HG03457 (cell line): ENCODE data around the gene HDHD2.
"Not testable (repeated sequence)": the region's sequence is repeated elsewhere in the genome, so short reads cannot be mapped to it uniquely, and the experiment has no call there.

Experiments
- ATAC-seq: cut with Tn5 transposase; IDR thresholded peaks from one replicate; pipeline ENCODE4 v1.9.1; 2021; ENCODE audit warnings: moderate number of reproducible peaks; ENCODE audit not compliant: unreplicated experiment

HDHD2 gene, protein sequence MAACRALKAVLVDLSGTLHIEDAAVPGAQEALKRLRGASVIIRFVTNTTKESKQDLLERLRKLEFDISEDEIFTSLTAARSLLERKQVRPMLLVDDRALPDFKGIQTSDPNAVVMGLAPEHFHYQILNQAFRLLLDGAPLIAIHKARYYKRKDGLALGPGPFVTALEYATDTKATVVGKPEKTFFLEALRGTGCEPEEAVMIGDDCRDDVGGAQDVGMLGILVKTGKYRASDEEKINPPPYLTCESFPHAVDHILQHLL

DNA sequence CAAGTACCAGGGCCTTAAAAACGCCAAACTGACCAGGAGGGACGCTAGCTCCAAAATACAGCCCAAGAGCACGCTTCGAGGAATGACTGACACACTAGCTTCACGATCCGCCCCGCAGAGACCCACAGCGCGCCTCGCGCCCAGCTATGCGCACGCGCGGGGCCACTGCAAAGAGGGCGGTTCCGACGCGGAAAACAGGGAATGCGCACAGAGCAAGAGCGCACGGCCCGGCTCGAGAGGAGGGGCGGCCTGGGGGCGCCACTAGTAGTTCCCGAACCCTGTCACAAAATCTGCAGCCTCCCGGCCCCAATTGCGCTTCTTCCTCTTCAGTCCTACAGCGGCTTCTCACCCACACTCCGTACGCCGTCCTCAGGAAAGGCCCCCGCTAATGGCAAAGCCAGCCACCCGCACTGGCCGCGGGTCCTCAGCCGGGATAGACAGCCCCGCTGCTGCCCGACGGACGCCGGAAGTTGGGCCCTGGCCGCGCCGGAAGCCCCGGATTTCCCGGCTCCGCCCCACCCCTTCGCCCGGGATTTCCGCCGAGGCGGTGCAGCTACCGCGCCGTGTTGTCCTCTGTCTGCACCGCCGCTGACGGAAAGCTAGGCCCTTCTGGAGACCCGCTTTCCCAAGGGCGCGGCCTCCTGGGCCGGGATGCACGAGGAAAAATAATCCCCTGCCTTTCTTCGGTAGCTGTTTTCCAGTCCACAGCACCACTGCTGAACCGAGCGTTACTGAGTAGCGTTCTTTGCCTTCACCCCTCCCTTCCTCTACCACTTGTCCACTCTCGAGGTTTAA, at the start of gene HDHD2:
HDHD2 (minus strand) TSS at position 472 of the 795 bp plus-strand sequence. CDS start 14,061 bp downstream, outside the sequence.
- peak; percentile 84 for ATAC-seq

DNA sequence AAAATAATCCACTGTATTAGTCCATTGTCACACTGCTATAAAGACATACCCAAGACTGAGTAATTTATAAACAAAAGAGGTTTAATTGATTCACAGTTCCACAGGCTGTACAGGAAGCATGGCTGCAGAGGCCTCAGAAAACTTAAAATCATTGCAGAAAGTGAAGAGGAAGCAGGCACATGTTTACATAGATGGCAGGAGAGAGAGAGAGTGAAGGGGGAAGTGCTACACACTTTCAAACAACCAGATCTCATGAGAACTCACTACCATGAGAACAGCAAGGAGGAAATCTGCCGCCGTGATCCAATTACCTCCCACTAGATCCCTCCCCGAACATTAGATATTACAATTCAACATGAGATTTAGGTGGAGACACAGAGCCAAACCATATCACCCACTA, 45.7 kb upstream of the HDHD2 start:
- not testable (repeated sequence) for ATAC-seq

DNA sequence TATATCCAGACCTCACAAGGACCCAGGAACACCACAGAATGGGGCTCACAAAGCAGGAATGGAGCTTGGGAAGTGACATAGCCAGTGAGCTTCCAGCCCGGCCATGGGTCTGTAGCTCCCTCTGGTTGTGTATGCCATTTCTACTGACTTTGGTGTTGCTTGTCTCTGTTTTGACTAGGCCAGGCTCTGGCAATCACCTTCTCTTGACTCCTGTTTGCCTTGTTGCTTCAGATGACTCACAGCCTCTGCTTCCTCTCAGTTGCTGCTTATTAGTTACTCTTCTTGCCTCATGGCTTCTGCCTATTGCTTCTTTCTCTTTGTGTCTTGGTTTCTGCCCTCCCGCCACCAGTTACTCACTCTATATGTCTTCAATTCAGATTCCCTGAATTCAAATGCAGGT, 41.7 kb upstream of the HDHD2 start:
- ATAC-seq, result no peak

DNA sequence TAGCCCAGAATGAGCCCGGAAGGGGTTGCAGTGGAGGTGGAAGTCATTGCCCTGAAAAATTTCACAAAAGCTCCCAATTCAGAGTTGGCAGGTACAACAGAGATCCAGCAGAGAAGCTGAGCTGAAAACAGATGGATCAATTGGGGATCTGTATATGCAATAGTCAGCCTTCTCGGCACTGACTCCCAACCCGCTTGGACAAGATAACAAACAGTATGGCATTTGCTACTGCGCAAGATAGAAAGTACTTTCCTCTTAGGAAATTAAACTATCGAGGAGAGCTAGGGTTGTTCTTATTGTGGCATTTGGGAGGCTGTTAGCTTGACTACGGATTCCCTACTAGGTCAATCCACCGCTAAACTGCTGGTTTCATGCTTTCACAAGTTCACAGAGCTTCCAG, 37.4 kb upstream of the HDHD2 start:
- ATAC-seq, result no peak

DNA sequence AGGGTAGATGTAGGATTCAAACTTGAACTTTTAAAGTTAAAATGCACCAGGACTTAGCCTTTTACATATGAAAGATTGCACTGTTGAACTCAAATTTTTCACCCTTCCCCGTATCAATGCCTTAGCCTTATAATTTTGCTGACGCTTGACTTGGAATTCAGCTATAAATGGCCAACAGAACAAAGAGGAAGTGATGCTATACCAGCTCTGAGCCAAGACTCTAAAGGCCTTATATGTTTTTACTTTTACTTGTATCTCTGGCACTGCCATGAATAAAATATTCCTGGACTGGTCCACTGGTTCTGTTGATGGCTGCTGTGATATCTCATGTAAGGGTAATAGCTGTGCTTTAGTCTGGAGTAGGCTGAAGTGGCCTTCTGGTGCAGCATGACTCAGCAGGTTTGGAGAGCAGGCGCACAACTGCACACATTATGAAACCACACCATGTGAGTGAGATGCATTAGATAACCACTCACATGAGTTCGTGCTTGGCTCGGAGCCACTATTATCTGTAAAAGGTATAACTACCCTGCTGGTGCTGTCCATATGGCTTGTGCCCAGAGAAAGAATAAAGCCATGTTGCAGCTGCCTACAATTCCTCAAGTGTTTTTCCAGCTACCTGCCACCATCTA, 34.2 kb upstream of the HDHD2 start:
- ATAC-seq, result no peak

DNA sequence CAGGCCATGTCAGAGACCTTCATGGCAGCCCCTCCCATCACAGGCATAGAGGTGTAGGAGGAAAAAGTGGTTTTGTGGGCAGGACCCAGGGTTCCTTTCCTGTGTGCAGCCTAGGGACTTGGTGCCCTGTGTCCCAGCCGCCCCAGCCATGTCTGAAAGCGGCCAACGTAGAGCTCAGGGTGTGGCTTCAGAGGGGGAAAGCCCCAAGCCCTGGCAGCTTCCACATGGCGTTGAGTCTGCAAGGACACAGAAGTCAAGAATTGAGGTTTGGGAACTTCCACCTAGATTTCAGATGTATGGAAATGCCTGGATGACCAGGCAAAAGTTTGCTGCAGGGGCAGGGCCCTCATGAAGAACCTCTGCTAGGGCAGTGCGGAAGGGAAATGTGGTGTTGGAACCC, 31.9 kb upstream of the HDHD2 start:
- not testable (repeated sequence) for ATAC-seq

DNA sequence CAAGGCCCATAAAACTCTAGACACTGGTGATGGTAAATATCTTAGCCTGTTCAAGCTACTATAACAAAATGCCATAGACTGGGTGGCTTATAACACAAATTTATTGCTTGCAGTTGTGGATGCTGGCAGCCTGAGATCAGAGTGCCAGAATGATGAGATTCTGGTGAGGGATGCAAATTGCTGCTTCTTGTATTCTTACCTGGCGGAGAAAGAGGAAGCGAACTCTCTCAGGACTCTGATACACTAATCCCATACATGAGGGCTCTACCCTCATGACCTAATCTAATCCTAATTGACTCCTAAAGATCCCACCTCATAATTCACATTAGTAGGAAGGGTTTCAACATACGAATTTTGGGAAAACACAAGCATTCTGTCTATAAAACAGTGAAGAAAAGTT, 30.5 kb upstream of the HDHD2 start:
- no peak for ATAC-seq

DNA sequence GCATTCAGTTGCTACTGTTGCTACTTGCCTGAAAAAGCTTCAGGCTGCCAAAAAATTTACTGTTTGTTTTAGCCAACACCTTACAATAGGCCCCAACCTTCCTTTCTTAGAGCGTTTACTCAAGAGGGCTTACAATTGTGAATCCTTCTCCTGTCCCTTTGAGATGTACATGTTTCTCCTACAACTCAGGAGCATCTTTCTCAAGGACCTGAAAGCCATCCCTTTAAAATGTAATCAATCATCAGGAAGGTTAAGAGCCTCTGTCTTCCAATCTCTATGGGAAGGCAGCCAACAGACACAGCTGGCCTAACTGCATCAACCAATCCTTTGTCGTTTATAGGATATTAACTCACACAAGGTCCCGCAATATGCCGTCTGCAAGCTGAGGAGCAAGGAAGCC, 29.2 kb upstream of the HDHD2 start:
- no peak for ATAC-seq

DNA sequence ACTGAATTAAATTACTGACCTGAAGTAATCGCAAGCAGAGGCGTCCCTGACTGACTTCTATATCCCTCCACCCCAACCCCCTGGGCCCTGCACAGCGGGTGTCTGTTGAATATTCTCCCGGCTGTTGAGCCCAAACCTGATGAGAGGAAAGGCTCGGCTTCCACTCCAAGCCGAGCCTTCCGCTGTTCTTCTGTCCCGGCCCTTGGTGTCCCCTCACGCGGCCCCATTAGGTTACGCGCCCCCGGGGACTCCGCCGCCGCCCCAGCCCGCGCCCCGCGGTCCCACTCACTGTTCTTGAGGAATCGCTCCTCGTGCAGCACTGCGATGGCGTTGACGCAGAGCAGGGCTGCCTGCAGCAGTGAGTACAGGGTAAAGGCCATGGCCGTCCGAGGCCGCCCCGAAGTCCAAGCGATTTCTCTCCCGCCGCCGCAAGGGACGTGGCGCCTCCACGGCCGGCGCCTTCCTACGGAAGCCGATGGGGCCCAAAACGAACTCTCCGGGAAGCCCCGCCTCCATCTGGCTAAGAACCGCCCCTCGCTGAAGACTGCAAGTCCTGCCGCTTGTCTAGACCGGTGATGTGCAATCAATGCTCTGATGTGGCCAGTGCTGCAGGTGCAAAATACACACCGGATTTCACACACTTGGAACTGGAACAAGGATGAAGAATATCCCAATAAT, 25.7 kb upstream of the HDHD2 start, which contains the start of gene IER3IP1:
IER3IP1 (minus strand) TSS at position 467 of the 678 bp plus-strand sequence; CDS start at position 380, 87 bp downstream.
- peak; percentile 76 for ATAC-seq

DNA sequence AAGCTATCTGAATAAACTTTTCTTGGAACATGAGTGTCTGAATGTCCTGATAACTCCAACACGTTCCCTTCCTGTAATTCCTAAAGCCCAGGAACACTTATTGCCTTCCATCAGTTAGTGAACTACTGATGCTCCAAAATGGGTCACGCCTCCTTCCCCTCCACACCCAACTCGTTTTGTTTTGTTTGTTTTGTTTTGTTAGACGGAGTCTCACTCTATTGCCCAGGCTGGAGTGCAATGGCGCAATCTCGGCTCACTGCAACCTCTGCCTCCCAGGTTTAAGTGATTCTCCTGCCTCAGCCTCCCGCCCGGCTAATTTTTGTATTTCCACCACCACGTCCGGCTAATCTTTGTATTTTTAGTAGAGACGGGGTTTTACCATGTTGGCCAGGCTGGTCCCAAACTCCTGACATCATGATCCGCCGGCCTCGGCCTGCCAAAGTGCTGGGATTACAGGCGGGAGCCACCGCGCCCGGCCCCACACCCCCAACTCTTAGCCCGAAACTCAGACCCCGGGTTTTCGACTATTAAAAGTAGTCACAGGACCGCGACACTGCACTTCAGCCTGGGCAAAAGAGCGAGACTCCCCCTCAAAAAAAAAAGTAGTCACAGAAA, 25.1 kb upstream of the HDHD2 start:
- ATAC-seq, result no peak

DNA sequence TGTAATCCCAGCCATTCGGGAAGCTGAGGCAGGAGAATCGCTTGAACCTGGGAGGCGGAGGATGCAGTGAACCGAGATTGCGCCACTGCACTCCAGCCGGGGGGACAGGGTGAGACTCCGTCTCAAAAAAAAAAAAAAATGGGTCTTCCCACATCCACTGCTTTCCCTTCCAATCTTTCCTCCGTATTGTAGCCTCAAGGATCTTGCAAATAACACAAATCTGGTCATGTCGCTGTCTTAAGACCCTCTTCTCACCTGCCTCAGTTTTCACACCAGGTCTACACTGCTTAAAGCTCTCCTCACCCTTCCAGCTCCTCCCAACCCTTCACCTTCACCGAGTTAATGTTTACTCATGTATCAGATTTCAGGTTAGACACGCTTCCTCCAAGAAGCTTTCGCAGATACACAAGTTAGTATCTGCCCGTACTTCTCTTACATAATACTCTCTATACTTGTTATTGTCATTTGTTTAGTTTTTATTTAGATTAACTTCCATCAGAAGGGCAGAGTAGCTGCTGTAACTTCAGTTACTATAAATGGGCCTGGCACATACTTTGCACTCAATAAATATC, 24.3 kb upstream of the HDHD2 start:
- ATAC-seq, result no peak

DNA sequence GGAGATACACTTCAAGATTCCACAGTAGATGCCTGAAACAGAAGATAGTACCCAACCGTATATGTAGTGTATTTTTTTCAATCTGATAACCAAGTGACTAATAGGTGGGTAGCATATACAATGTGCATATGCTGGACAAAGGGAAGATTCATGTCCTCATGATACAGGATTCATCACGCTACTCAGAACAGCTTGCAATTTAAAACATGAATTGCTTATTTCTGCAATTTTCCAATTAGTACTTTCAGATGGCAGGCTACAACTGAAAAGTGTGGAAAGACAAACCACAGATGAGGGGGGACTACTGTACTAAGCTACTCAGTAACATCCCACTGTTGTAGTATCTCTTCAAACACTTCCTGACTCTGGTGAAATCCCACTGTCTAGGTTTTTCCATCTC, 22.2 kb upstream of the HDHD2 start:
- no peak for ATAC-seq

DNA sequence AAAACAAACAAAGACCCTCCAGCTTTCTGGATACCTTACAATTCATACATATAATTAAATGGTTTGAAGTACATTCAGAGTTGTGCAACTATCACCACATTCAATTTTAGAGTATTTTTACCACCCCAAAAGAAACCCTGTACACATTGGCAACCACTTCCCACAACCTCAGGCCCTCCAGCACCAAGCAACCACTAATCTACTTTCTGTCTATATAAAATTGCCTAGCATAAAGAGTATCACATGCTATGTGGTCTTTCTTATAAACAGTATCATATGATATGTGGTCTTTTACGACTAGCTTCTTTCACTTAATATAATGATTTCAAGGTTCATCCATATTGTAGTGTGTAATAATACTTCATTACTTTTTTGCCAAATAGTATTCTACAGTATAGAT, 18.6 kb upstream of the HDHD2 start:
- ATAC-seq, result no peak

DNA sequence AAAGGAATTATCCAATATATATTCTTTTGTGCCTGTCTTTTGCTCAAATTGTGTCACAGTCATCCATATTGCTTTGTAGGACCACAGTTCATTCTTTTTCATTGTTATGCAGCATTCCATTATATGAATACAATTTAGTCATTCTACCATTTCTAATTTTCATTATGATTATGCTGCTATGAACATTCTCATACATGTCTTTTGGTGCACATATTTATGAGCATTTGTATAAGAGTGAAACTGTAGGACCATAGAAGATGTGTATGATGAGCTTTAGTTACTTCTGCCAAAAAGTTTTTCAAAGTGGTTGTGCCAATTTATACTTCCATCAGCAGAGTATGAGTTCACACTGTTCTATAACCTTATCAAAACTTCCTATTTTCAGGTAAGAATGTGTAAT, 18.2 kb upstream of the HDHD2 start:
- ATAC-seq, result no peak

DNA sequence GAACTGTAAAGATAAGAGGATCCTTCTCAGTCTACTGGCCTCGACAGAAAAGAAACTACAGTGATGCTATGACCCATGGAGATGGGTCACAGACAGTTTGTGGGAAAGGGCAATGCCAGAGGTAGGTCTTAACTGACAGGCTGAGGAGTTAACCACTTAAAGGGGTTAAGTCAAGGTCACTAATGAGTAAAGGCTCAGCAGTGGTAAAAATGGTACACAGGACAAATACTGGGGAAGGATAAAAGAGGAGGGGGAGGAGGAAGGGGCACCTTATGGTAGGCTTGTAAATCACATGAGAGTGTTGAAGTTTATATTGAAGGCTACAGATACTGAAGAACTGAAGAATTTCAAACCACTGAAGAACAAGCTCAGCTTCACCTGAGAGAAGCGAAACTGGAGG, 16.0 kb upstream of the HDHD2 start:
- ATAC-seq, result no peak

DNA sequence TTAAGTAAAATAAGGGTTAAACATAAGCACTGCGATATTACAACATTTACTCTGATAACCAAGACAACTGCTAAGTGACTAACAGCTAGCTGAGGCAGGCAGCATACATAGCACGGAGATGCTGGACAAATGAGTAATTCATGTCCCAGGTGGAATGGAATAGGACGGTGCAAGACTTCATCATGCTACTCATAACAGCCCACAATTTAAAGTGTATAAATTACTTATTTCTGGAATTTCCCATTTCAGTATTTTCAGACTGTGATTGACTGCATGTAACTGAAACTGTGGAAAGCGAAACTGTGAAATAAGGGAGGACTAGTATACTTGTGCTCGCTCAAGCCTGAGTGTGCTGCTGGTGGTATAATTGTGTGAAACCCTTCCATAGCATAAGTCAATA, 12.9 kb upstream of the HDHD2 start:
- peak; percentile 71 for ATAC-seq

DNA sequence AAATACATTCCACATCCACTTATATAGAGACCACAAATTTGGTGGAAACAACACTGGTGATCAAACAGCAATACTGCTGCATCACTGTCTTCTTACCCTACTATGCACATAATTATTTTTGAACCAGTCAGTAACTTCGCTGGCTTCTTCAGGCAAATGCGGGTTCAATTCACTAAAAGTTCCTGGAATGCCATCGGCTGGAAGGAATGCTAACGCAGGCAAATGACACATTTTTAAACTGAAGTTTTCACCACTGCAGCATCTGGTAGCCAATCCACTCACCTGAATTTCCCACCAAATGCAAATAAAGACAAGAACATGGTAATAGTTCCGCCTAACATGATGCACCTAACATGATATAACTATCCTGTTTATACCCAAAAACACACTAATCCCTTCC, 10.0 kb upstream of the HDHD2 start:
- ATAC-seq, result no peak

DNA sequence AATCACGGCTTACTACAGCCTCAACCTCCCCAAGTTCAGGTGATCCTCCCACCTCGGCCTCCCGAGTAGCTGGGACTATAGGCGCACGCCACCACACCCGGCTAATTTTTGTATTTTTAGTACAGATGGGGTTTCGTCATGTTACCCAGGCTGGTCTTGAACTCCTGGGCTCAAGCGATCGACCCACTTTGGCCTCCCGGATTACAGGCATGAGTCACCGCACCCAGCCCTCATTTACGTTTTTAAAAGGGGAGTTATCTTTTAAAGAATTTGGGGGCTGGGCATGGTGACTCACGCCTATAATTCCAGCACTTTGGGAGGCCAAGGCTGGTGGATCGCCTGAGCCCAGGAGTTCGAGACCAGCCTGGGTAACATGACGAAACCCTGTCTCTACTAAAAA, 8.1 kb upstream of the HDHD2 start:
- not testable (repeated sequence) for ATAC-seq

DNA sequence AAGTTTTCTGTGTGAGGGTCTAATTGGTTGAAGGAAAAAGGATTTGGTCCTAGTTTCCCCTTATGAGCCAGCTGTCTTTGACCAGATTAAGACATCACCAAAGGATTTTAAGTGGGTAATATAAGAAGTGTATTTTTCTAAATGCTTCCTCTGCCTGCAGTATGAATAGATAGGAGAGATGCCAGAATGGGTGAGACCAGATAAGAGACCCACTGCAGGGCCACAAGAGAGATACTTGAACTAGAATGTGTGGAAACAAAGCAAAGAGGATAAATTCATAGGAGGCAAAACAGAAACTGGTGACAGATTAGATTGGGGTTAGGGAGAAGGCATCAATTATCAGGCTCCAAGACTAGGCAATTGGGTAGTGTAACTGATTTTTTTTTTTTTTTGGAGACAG, 1.1 kb upstream of the HDHD2 start:
- no peak for ATAC-seq

DNA sequence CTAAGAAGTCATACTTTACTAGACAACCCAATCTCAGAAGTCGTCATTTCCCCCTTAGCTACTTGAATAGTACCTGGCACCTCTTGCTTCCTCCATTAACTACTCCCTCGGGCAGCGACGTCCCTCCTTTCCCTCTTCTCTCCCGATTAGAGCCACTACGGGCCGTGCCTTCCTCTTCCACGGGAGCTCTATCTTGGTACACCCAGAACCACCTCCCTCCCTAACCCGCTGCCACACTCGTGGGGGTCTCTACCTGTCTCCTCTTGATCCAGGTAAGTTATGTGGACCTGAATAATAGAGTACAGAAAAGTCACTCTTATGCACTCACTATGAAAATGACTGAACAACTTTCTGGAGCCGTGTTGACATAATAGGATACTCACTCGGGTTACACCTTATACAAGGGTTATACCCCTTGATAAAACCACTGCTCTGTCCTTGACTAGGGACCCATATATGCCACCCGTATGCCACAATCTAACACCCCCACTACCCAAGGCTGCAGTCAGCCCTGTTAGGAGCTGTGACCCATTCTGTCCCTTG, 595 bp upstream of the HDHD2 start:
- no peak for ATAC-seq
